HG03521 (cell line): Measurements from ENCODE around the gene OPCML.

ENCODE experiments used
- ATAC-seq: cut with Tn5 transposase; IDR thresholded peaks from one replicate; pipeline ENCODE4 v1.9.1; 2021; ENCODE audit warnings: mild to moderate bottlenecking, moderate library complexity; ENCODE audit not compliant: unreplicated experiment

OPCML gene

DNA sequence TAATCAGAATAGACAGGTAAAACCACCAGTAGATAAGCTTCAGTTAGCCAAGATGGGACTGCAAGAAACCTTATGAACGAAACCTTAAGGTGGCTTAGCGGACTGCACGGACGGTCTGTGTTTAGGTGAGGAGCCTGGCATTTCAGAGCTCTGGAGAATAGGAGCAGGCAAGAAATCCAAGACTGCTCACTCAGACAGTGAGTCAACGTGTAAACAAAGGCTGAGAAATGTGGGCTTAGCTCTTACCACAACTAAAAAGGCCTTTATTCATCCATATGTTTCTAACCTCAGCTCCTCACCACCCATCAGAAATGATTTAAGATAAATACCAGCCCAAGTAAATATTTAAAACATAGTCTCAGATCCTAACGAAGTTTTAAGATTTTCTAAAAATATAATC, 657.7 kb downstream of the OPCML start:
- ATAC-seq, result no peak

- no peak for ATAC-seq
These were observed 658.5 kb downstream of the OPCML start for GRCh38 chr11:132873841-132874240.

DNA sequence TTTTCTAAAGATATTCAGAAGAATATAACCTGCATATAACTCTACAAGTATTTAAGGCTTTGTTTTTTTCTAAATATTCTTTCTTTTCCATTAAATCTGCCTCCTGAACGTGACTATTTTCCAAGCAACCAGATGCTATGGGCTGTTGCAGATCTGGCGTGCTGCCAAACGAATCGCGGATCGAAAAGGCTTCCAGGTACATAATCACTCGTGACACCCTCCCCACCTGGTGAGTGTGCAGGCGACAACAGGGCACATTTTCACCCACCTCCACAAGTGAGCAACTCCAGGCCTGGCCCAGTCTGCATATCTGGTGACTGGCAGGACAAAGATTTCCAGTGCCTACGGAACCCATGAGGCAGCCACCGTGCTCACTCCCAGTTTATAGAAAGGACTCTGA, 660.1 kb downstream of the OPCML start:
- ATAC-seq, result no peak

- ATAC-seq, result no peak
These were observed 665.3 kb downstream of the OPCML start for GRCh38 chr11:132866783-132867545.

- no peak for ATAC-seq
These were observed 666.7 kb downstream of the OPCML start for GRCh38 chr11:132865623-132866022.

DNA sequence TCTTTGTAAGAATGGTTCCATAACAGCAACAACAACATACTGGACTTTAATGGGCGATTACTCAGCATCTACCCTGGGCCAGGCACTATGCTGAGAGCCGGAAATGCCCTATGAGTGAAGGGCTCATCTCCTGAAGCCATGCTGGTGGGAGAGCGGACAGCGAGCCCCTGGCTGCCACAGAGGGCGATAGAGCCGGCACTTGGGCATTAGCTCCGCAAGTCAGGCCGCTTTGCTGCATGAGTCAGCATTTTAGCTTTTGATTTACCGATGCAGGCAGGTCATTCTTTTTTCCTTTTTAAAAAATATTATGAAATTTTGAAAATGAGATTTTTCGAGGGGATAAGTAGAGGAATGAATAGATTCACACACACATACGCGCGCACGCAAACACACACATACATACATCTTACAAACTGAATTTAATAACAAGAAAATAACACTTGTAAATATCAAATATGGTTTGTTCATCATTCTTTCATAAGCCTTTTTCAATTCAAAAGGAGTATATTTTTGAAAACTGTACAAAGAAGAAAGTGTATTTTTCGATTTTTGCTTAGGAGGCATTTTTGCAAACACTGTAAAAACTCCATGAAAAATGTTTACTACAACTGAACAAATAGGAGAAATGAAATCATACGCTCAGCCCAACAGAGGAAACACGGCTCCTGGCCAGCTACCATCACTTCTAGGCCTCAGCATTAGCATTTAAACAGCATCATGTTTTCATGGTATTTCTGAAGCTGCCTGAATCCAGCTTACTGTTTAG, 667.3 kb downstream of the OPCML start:
- no peak for ATAC-seq

DNA sequence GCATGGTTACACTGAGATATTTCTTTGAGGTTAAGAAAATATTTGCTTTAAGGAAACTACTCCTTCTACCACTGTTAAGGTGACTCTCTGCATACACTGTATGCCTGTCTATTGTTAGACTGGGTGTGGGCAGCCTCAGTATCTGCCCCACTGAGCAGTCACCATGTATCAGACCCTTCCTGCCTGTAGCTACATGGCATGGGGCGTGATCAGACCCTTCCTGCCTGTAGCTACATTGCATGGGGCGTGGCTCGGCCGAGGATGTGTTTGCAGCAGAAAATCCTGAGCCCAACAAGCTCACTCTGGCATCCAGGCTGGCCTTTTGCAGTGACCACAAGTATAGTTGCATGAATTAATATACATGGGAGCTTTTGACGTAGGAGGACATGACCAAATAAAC, 669.4 kb downstream of the OPCML start:
- no peak for ATAC-seq

- no peak for ATAC-seq
These were observed 670.2 kb downstream of the OPCML start for GRCh38 chr11:132862137-132862536.

- ATAC-seq, result no peak
These were observed 673.0 kb downstream of the OPCML start for GRCh38 chr11:132859306-132859705.

DNA sequence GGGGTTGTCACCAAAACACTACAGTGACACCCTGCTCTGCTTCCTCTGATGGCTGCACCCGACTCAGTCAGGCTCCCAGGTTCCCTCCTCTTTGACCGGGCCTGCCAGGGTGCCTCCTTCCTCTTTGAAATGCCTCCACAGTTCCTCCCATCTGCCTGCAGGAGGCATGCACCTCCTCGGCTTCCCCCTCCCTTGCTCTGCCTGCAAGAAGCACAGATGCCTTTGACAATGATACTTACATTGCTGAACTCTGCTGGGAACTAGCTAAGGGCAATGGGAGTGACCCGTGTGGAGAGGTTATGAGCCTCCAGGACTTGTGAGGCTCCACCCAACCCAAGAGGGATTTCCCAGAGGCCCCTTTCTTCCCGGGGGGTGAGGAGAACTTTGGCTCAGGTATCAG, 674.1 kb downstream of the OPCML start:
- ATAC-seq, result no peak

- no peak for ATAC-seq
These were observed 676.3 kb downstream of the OPCML start for GRCh38 chr11:132856032-132856431.

DNA sequence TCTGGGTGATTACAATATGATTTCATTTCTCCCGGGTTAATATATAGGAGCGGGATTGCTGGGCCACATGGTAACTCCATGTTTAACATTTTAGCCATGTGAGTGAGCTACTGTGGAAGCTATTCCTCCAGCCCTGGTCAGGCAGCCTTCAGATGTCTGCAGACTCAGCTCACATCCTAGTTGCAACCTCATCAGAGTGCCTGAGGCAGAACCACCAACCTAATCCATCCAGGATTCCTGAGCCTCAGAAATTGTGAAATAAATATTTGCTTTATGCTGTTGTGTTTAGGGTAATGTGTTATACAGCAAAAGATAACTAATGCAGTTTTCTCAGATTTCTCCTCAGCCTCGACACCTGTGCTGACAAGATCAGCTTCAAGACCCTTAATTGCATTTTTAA, 676.8 kb downstream of the OPCML start:
- no peak for ATAC-seq

DNA sequence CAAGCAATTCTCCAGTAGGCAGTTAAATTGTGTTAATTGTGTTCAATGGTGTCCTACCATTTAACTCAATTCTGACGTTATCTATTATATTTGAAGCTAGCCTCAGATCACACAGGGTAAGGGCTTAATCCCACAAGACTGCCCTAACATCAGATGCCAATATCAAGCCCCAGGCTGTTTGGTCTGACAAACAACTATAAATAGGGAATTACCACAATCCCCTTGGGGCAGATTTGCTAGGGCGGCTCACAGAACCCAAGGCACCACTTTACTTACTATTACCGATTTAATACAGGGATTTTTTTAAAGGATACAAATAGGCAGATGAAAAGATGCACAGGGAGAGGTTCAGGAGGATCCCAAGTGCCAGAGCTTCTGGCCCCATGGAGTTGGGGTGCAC, 678.4 kb downstream of the OPCML start:
- ATAC-seq, result no peak

DNA sequence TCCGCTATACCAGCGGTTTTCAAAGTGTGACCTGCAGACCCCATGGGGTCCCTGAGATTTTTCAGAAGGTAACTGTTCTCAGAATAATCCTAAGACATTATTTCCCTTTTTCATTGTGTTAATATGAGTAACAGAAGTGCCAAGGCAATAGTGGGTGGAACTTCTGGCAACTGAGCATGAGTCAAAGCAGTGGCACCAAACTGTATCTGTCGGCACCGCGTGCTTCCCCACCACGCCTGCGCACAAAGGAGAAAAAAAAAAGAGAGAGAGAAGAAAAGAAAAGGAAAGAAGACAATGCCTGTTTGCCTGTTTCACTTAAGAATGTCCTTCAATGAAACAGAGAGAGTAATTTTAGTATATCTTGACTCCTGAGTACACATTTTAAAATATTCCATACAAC, 679.9 kb downstream of the OPCML start:
- ATAC-seq, result no peak

GRCh38 chr11:132851247-132851646, 681.1 kb downstream of the OPCML start:
- no peak for ATAC-seq

- no peak for ATAC-seq
These were observed 682.0 kb downstream of the OPCML start for GRCh38 chr11:132850266-132850665.

GRCh38 chr11:132848336-132848735, 684.0 kb downstream of the OPCML start:
- no peak for ATAC-seq

DNA sequence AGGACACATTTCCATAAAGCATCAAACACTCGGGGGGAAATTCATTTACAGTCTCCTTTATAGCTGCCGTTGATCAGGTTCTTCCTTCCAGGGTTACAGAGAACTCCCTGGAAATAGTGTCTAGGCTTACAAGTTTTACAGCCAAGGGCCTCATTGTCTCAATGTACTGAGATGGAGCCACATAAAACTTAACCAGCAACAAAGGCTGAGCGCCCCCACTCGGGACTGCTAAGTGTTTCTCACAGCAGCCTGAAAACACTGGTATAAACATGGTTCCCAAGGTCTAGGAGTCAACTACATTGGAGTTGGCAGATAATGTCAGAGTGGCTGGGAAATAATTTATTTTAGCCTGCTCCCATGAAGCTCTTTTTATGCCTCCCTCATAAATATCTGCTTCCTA, 686.2 kb downstream of the OPCML start:
- no peak for ATAC-seq

DNA sequence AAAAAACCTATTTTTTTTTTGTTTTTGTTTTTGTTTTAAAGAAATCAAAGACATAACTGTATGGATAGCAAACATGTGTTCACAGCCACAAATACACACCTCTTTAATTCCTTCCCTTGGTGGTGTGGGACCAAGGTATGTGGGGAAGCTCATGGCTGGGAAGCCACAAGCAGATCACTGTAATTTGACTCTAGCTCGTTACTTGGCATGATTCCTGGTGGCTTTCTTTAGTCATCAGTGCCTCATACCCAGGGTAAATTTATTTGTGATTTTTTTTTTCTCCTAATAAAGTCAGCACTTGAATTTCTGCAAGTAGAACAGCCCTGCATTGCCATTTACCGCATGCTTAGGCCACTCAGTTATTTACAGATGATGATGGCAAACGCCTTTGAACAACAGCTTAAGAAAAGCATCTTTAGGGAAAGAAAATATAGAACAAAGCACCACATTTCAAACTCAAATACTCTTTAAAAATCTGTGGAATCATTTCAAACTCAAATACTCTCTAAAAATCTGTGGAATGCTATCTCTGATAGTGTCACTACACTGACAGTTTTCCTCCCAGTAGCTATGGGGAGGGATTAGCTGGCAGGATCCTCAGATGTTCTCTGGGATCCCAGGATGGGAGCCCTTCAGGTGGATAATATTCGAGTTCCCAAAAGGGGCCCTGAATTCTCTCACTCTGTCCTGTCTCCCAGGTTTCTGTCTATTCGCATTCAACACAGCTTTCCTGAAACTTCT, 687.2 kb downstream of the OPCML start:
- ATAC-seq, result no peak

- ATAC-seq, result no peak
These were observed 691.6 kb downstream of the OPCML start for GRCh38 chr11:132840660-132841059.

GRCh38 chr11:132840191-132840590, 692.1 kb downstream of the OPCML start:
- ATAC-seq, result no peak
